PC-3 (cell line): Measurements from ENCODE around the gene GRIA1.

Experiments used
- EZH2 ChIP-seq: fragments of 300-600 bp; sonication (generic); IDR thresholded peaks from one replicate; pipeline ENCODE4 v1.6.1; 2017; ENCODE audit warnings: antibody characterized with exemption, mild to moderate bottlenecking, low read length; ENCODE audit not compliant: unreplicated experiment
- TF ChIP-seq, protein P1 (sequence below): fragments of 300-600 bp; sonication (generic); conservative IDR thresholded peaks from 2 replicates; pipeline ENCODE4 v1.5.1; 2017; ENCODE audit warnings: antibody characterized with exemption, low read depth, mild to moderate bottlenecking, low read length

DNA sequence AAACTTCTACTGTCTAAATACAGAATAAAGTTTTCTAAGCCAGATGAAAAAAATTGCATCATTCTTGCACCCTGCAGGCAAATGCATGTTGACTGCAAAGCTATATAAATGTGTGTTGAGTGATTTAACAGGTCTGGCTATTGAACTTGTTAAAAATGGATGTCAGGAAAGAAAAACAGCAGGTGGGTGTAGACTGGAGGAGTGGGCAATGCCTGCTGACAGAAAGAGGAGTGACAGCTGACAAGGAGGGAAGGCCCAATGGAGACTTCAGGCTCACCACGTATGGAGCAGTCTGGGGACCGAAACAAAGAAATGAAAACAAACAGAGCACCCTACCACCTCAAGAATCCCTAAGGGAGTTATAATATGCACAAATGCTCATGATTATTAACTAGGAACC is 127.8 kb downstream of the GRIA1 start:
- TF ChIP-seq, protein P1, sequence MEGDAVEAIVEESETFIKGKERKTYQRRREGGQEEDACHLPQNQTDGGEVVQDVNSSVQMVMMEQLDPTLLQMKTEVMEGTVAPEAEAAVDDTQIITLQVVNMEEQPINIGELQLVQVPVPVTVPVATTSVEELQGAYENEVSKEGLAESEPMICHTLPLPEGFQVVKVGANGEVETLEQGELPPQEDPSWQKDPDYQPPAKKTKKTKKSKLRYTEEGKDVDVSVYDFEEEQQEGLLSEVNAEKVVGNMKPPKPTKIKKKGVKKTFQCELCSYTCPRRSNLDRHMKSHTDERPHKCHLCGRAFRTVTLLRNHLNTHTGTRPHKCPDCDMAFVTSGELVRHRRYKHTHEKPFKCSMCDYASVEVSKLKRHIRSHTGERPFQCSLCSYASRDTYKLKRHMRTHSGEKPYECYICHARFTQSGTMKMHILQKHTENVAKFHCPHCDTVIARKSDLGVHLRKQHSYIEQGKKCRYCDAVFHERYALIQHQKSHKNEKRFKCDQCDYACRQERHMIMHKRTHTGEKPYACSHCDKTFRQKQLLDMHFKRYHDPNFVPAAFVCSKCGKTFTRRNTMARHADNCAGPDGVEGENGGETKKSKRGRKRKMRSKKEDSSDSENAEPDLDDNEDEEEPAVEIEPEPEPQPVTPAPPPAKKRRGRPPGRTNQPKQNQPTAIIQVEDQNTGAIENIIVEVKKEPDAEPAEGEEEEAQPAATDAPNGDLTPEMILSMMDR = no peak
- no peak for TF ChIP-seq EZH2
